IMR-90 (cell line): ENCODE measurements around the gene TXNL1. TPM values are rescaled to one million over a fixed set of nuclear protein-coding genes. Genes with fewer than 3 reads are reported as not detected.

Experiments used
- ATAC-seq: fragments of 200-7000 bp; cut with Tn5 transposase; 2 replicates; pipeline ENCODE4 v1.9.1; 2020; ENCODE audit warnings: low read depth, mild to moderate bottlenecking, moderate library complexity
- BruUV-seq: library from RNA; stranded (reverse); fragments of 400-500 nt; replicated peaks from 2 replicates; lab custom pipeline; 2021; lab: Mats Ljungman, UMichigan
- CTCF ChIA-PET: fragments of 300-600 bp; formaldehyde crosslinking; extraction: SDS; loops from one replicate; lab custom pipeline; 2021; ENCODE audit warnings: antibody characterized with exemption; lab: Yijun Ruan, JAX
- POLR2A ChIA-PET: fragments of 300-600 bp; sonication (Branson Sonifier 250); formaldehyde crosslinking; loops from one replicate; lab custom pipeline; 2022; ENCODE audit warnings: antibody characterized with exemption; ENCODE audit not compliant: unreplicated experiment; lab: Charles Lee
- DNase-seq: peaks from one replicate; pipeline ENCODE4 v3.0.0; 2013
- H2AFZ ChIP-seq: replicated peaks from 2 replicates; pipeline ENCODE3; 2013; ENCODE audit warnings: low read length, mild to moderate bottlenecking; ENCODE audit not compliant: poor library complexity
- H2AK5ac ChIP-seq: 2 replicates; pipeline ENCODE4 v1.6.1; 2013; ENCODE audit warnings: low read depth, low read length, inconsistent platforms
- H2AK9ac ChIP-seq: replicated peaks from 2 replicates; pipeline ENCODE3; 2013; ENCODE audit warnings: mild to moderate bottlenecking, low read depth, low read length, moderate library complexity; ENCODE audit not compliant: poor library complexity
- H2BK120ac ChIP-seq: 2 replicates; pipeline ENCODE4 v1.6.1; 2013; ENCODE audit warnings: low read depth, low read length, inconsistent platforms
- H2BK15ac ChIP-seq: 3 replicates; pipeline ENCODE4 v1.6.1; 2013; ENCODE audit warnings: low read depth, low read length, inconsistent platforms
- H2BK20ac ChIP-seq: 2 replicates; pipeline ENCODE4 v1.6.1; 2013; ENCODE audit warnings: low read depth, mild to moderate bottlenecking, inconsistent platforms, low read length, moderate library complexity
- H2BK5ac ChIP-seq: 2 replicates; pipeline ENCODE4 v1.6.1; 2013; ENCODE audit warnings: mild to moderate bottlenecking, low read depth, low read length, inconsistent platforms; ENCODE audit not compliant: poor library complexity, severe bottlenecking
- H3K14ac ChIP-seq: replicated peaks from 2 replicates; pipeline ENCODE4 v1.6.1; 2013; ENCODE audit warnings: low read depth, low read length, inconsistent platforms
- H3K18ac ChIP-seq: 2 replicates; pipeline ENCODE4 v1.6.1; 2013; ENCODE audit warnings: low read depth, low read length, control low read depth
- H3K23ac ChIP-seq: 2 replicates; pipeline ENCODE4 v1.6.1; 2013; ENCODE audit warnings: low read depth, low read length, inconsistent platforms
- H3K27ac ChIP-seq: 2 replicates; pipeline ENCODE4 v1.5.1; 2013; ENCODE audit warnings: mild to moderate bottlenecking, control low read depth, low read length; ENCODE audit not compliant: insufficient read depth
- H3K27me3 ChIP-seq: 2 replicates; pipeline ENCODE4 v1.6.1; 2013; ENCODE audit warnings: low read length; ENCODE audit not compliant: control insufficient read depth, insufficient read depth
- H3K36me3 ChIP-seq: 2 replicates; pipeline ENCODE4 v1.6.1; 2013; ENCODE audit warnings: low read length, mixed read lengths; ENCODE audit not compliant: control insufficient read depth, insufficient read depth
- H3K4ac ChIP-seq: 2 replicates; pipeline ENCODE4 v1.6.1; 2013; ENCODE audit warnings: low read depth, low read length, inconsistent platforms
- H3K4me1 ChIP-seq: 2 replicates; pipeline ENCODE4 v1.6.1; 2013; ENCODE audit warnings: low read length, mixed read lengths; ENCODE audit not compliant: control insufficient read depth, insufficient read depth
- H3K4me2 ChIP-seq: 2 replicates; pipeline ENCODE4 v1.6.1; 2013; ENCODE audit warnings: low read depth, mild to moderate bottlenecking, control low read depth, low read length, moderate library complexity
- H3K4me3 ChIP-seq: 2 replicates; pipeline ENCODE4 v1.5.1; 2013; ENCODE audit warnings: low read depth, mild to moderate bottlenecking, control low read depth, low read length, moderate library complexity; ENCODE audit not compliant: insufficient read depth
- H3K56ac ChIP-seq: 2 replicates; pipeline ENCODE4 v1.6.1; 2013; ENCODE audit warnings: low read length, inconsistent platforms; ENCODE audit not compliant: insufficient read depth; ENCODE audit errors: extremely low read depth
- H3K79me1 ChIP-seq, 2 experiments: 2 replicates each; pipeline ENCODE4 v1.6.1; 2013; ENCODE audit warnings: low read length in 2 of 2, inconsistent platforms in 1 of 2, low read depth in 1 of 2
- H3K9ac ChIP-seq: 2 replicates; pipeline ENCODE4 v1.6.1; 2013; ENCODE audit warnings: low read depth, low read length, control low read depth
- H3K9me1 ChIP-seq: 2 replicates; pipeline ENCODE4 v1.6.1; 2013; ENCODE audit warnings: low read length, inconsistent platforms; ENCODE audit not compliant: insufficient read depth
- H3K9me3 ChIP-seq: 2 replicates; pipeline ENCODE4 v1.6.1; 2013; ENCODE audit warnings: low read length; ENCODE audit not compliant: control insufficient read depth, insufficient read depth
- H4K20me1 ChIP-seq: 2 replicates; pipeline ENCODE4 v1.6.1; 2013; ENCODE audit warnings: low read length, inconsistent platforms; ENCODE audit not compliant: insufficient read depth
- H4K5ac ChIP-seq: 2 replicates; pipeline ENCODE4 v1.6.1; 2013; ENCODE audit warnings: mild to moderate bottlenecking, low read depth, low read length, control low read depth
- H4K8ac ChIP-seq, 2 experiments: 2 replicates each; pipeline ENCODE4 v1.6.1; 2013; ENCODE audit warnings: low read depth in 2 of 2, low read length in 2 of 2, control low read depth in 1 of 2, inconsistent platforms in 1 of 2
- H4K91ac ChIP-seq: 2 replicates; pipeline ENCODE4 v1.6.1; 2013; ENCODE audit warnings: low read depth, low read length, inconsistent platforms; ENCODE audit not compliant: insufficient read depth
- FOS ChIP-seq: fragments of 150-350 bp; IDR thresholded peaks from 2 replicates; pipeline ENCODE4 v1.6.1; 2016; ENCODE audit warnings: low read depth, low read length
- RFX5 ChIP-seq: IDR thresholded peaks from 2 replicates; pipeline ENCODE4 v1.8.0; 2012; ENCODE audit warnings: low read depth, mild to moderate bottlenecking, low read length, moderate library complexity
- WGBS, 2 experiments: methylation state at CpG; one replicate each; pipeline versions ENCODE4 v1.1.5 to v1.1.7; 2013; ENCODE audit warnings: missing lambda C conversion rate in 2 of 2; ENCODE audit not compliant: insufficient read length in 1 of 2; ENCODE audit errors: extremely low coverage in 2 of 2; 5-methylcytosine and 5-hydroxymethylcytosine counted together
- dilution Hi-C: fragments of 300-500 bp; cut with HindIII; formaldehyde crosslinking; loops from one replicate; pipeline ENCODE4 v1.14.3; 2018; ENCODE audit warnings: low sequenced_read_pairs; ENCODE audit not compliant: unreplicated experiment
- in situ Hi-C: fragments of 300-500 bp; cut with MboI; formaldehyde crosslinking; loops from 3 replicates; pipeline ENCODE4 v1.14.3; 2019; ENCODE audit warnings: low sequenced_read_pairs, inconsistent platforms, mixed read lengths
- intact Hi-C: fragments of 100-400 bp; cut with micrococcal nuclease; formaldehyde crosslinking; loops from 2 replicates; pipeline ENCODE4 v1.10.0; 2022
- polyA plus RNA-seq, 3 experiments: library from polyadenylated mRNA; depleted of rRNA; stranded (reverse); fragments of >200 nt; gene quantifications; 2 replicates each; pipeline ENCODE4 v1.2.3, GENCODE V29; 2012; ENCODE audit warnings: low replicate concordance in 1 of 3
- total RNA-seq: library from RNA; depleted of rRNA; stranded (reverse); fragments of >200 nt; gene quantifications from 2 replicates; pipeline ENCODE4 v1.2.3, GENCODE V29; 2012

Gene TXNL1
- total and polyA plus RNA-seq, 2 of the 4 experiments (the other 2 are of a cell fraction), result 38.7 to 62.5 TPM

- TF ChIP-seq FOS, result no peak
- no peak for TF ChIP-seq RFX5
- H3K4me1 ChIP-seq, result peaks cover 4% of the 10 kb centered on the region
- no peak overlapping the region for H3K14ac ChIP-seq
- no peak overlapping the region for H2BK15ac ChIP-seq
- H2BK20ac ChIP-seq, result no peak overlapping the region
- no peaks in the 10 kb centered on the region for H4K20me1 ChIP-seq
- H4K91ac ChIP-seq, result no peak overlapping the region
- no peaks in the 10 kb centered on the region for H3K36me3 ChIP-seq
- H3K23ac ChIP-seq, result no peak overlapping the region
- H2BK120ac ChIP-seq, result no peak overlapping the region
- H3K79me1 ChIP-seq, result no peaks in the 10 kb centered on the region
- ChIA-PET POLR2A (interaction anchor here (0.7 kb wide), 1 partner anchor 914 kb away, joined by 5 read pairs; no protein-coding TSS in a partner anchor), CTCF (interaction anchor here (0.6 to 0.7 kb wide), 3 partner anchors 22 to 323 kb away, joined by 3 to 4 read pairs (median 3); no protein-coding TSS in a partner anchor)
- H4K8ac ChIP-seq, result no peak overlapping the region
- no peak overlapping the region for H3K18ac ChIP-seq
- H3K9me1 ChIP-seq, result no peaks in the 10 kb centered on the region; the same call in 1 of the 2 replicates
- H3K56ac ChIP-seq, result no peak overlapping the region
- no peak overlapping the region for H2AK9ac ChIP-seq
- DNase-seq (no peak), ATAC-seq (no peak)
- H2AK5ac ChIP-seq, result no peak overlapping the region
- dilution Hi-C loops (no loop called here), in situ Hi-C loops (no loop called here), intact Hi-C loops (no loop called here)
- no peaks in the 10 kb centered on the region for H3K9me3 ChIP-seq
- H4K5ac ChIP-seq, result no peak overlapping the region
- H3K4ac ChIP-seq, result no peak overlapping the region
- H3K4me3 ChIP-seq, result no peak overlapping the region
- BruUV-seq, result no TSS peak
- WGBS, 2 experiments, result no CpG with 5 or more reads among the region's 1 CpG
- no peaks in the 10 kb centered on the region for H3K27me3 ChIP-seq
- no peak overlapping the region for H3K4me2 ChIP-seq
- H2AFZ ChIP-seq, result no peak overlapping the region
- no peak overlapping the region for H2BK5ac ChIP-seq
- no peak overlapping the region for H3K9ac ChIP-seq
- no peak overlapping the region for H3K27ac ChIP-seq
Measured at GRCh38 chr18:56569416-56569815, 69.0 kb downstream of the TXNL1 start.
